NOMO-1 treated with DMSO at 0.1 percent for 48 hours (cell line): ENCODE data around the gene RGS3.
"Not testable (repeated sequence)": the region's sequence is repeated elsewhere in the genome, so short reads cannot be mapped to it uniquely, and the experiment has no call there.

ENCODE experiments used
- DNase-seq: peaks from one replicate; lab custom pipeline; 2025; ENCODE audit not compliant: unreplicated experiment; lab: John Stamatoyannopoulos, UW

The RGS3 gene

DNA sequence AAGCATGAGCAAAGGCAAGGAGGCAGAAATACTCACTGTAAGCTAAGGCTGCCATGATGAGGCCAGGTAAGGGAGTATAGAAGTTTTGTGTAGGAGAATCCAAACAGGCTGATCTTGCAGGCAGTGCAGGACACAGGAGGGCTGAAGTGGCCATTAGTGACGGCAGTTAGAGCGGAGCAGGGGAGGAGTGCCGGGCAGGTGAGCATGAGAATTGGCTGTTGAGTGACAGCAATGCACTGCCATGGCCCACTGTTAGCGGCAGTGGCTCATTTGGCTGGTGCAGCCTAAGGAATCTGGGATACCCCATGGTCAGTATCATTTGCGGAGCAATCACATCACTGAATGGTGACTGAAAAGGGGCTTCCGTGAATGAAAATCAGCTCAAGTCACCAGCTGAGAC, 22.8 kb downstream of the RGS3 start:
- DNase-seq, result no peak

DNA sequence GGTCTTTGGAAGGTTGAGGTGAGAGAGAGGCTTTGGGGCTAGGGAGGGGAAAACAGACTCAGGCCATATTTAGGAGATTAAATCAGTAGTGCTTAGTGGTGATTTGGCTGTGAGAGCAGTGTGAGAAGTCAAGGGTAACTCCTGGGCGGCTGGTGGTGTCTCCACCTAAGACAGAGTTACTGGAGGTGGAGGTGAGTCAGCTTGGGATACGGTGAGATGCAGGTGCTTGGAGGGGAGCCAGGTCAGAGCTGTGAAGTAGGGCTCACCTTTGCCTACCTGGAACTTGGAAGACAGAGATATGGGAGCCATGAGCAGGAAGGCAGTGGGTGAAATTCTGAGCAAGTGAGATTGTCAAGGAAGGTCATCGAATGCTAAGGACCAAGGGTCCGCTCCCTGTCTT, 24.5 kb downstream of the RGS3 start:
- no peak for DNase-seq

GRCh38 chr9:113488490-113488889, 25.0 kb downstream of the RGS3 start:
- no peak for DNase-seq

GRCh38 chr9:113491147-113491546, 27.6 kb downstream of the RGS3 start:
- not testable (repeated sequence) for DNase-seq

- DNase-seq, result peak; percentile 79
Measured at GRCh38 chr9:113492343-113493202, 29.0 kb downstream of the RGS3 start.

DNA sequence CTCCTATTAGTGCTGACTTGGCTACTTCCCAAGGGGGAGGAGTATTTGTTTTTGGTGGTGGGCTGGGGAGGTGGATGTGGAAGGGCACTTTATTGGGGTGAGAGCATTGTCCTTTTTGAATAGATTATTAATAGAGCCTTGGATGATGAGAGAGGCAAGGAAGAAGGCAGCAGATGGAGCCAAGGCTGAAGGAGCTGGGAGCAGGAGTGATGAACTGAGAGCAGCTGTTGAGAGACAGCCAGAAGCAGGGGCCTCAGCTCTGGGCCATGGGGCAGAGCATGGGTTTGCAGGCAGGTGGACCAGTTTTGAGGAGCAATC, 29.6 kb downstream of the RGS3 start:
- DNase-seq, result no peak

- DNase-seq, result no peak
Measured at GRCh38 chr9:113495526-113495925, 32.0 kb downstream of the RGS3 start.

DNA sequence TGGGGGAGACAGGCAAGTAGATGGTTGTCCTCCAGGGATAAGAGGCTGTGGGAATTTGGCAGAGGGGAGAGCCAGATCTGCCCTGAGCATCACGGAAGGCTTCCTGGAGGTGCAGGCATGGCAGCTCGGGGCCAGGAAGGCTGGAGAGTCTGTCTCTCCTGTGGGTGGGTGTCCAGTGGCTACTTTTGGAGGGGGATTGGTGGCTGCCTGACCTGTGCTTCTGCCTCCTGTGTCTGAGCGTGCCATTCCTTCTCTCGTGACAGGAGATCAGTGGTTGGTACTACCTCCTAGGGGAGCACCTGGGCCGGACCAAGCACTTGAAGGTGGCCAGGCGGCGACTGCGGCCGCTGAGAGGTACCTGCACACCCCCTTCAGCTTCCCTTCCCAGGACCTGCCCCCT, 33.5 kb downstream of the RGS3 start:
- DNase-seq, result no peak

GRCh38 chr9:113499153-113499875, 35.8 kb downstream of the RGS3 start:
- DNase-seq, result no peak

GRCh38 chr9:113499876-113500497, 36.5 kb downstream of the RGS3 start:
- no peak for DNase-seq

GRCh38 chr9:113501129-113501686, 37.7 kb downstream of the RGS3 start:
- DNase-seq, result no peak

GRCh38 chr9:113501852-113502251, 38.3 kb downstream of the RGS3 start:
- DNase-seq, result no peak

- DNase-seq, result no peak
Measured at GRCh38 chr9:113502427-113503034, 39.0 kb downstream of the RGS3 start.

- no peak for DNase-seq
Measured at GRCh38 chr9:113503131-113503541, 39.6 kb downstream of the RGS3 start.

- DNase-seq, result no peak
Measured at GRCh38 chr9:113503613-113504211, 40.2 kb downstream of the RGS3 start.

DNA sequence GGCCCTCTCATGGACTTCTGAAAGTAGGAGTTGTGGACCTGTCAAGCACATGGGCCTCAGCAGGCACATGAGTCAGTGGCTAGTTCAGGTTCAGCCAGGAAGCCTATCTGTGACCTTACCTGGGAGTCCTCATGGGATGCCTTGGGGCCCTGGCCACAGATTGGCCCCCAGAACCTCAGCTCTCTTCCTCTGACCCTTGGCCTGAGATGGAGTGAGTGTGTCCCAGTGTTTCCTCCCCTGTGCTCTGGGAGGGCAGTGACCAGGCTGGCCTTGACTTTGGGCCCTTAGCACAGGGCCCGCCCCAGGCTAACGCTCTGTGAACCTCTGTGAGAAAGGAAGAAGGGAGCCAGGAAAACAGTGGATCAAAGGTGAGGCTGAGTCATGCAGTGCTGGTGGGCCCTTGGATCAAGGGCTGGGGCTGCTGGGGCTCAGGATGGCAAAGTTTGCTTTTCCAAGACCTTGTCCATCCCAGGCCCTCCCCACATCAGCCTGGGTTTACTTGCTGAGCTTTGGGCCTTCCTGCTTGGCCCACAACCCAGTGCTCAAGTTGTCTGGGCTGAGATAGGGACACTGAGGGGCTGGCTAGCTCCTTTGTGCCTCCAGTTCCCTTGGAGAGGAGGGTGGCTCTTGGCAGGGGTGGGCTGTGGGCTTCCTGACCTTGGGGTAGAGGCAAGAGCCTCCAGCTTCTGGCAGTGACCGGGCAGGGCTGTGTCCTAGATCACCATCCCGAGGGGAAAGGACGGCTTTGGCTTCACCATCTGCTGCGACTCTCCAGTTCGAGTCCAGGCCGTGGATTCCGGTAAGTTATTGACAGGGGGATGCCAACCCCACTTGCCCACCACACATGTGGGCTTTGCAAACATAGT, 41.4 kb downstream of the RGS3 start:
- no peak for DNase-seq

DNA sequence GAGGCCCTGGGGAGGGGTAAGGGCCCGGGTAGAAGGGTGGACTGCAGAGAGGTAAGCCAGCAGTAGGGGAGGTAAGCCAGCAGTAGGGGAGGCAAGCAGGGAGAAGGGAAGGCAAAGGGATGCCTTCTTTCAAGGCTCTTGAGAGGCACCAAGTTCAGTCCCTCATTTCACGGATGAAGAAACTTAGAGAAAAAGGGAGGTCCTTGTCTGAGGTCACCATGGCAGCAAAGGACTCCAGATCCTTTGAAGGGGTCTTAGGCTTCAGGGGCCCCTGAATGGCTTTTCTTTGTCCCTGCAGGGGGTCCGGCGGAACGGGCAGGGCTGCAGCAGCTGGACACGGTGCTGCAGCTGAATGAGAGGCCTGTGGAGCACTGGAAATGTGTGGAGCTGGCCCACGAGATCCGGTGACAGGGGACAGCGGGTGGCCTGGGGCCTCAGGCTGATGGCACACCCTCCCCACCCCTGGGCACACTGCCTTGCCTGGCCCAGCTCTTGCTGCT, 42.6 kb downstream of the RGS3 start:
- no peak for DNase-seq

DNA sequence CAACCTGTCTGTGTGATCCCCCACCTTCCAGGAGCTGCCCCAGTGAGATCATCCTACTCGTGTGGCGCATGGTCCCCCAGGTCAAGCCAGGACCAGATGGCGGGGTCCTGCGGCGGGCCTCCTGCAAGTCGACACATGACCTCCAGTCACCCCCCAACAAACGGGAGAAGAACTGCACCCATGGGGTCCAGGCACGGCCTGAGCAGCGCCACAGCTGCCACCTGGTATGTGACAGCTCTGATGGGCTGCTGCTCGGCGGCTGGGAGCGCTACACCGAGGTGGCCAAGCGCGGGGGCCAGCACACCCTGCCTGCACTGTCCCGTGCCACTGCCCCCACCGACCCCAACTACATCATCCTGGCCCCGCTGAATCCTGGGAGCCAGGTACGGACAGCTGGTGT, 43.7 kb downstream of the RGS3 start:
- DNase-seq, result no peak

- no peak for DNase-seq
Measured at GRCh38 chr9:113508111-113508749, 44.7 kb downstream of the RGS3 start.
